Caco-2 (cell line): ENCODE results near the gene CREBL2. TPM values are rescaled to one million over a fixed set of nuclear protein-coding genes. Genes with fewer than 3 reads are reported as not detected.

Experiments used
- BruUV-seq: library from RNA; stranded (reverse); fragments of 400-500 nt; replicated peaks from 2 replicates; lab custom pipeline; 2021; lab: Mats Ljungman, UMichigan
- CTCF ChIA-PET: fragments of 300-600 bp; sonication (Branson Sonifier 250); formaldehyde crosslinking; loops from one replicate; lab custom pipeline; 2022; ENCODE audit warnings: antibody characterized with exemption; lab: Charles Lee
- POLR2A ChIA-PET: fragments of 300-600 bp; sonication (Branson Sonifier 250); formaldehyde crosslinking; loops from one replicate; lab custom pipeline; 2022; ENCODE audit warnings: antibody characterized with exemption; lab: Charles Lee
- DNase-seq, 2 experiments: peaks; one replicate each; pipeline versions ENCODE4 v3.0.0 to v3.0.0-alpha.2; 2020 to 2022
- H3K27me3 ChIP-seq: replicated peaks from 2 replicates; pipeline ENCODE4 v1.6.0; 2011; ENCODE audit warnings: low read length; ENCODE audit not compliant: control insufficient read depth, insufficient read depth
- H3K36me3 ChIP-seq: 2 replicates; pipeline ENCODE4 v1.5.1; 2011; ENCODE audit warnings: low read length; ENCODE audit not compliant: control insufficient read depth, insufficient read depth
- H3K4me1 ChIP-seq: fragments of 250-450 bp; sonication (Bioruptor Pico); 2 replicates; pipeline ENCODE4 v1.5.1; 2020; ENCODE audit warnings: mild to moderate bottlenecking
- H3K4me3 ChIP-seq: 2 replicates; pipeline ENCODE4 v1.5.1; 2011; ENCODE audit warnings: low read depth, mild to moderate bottlenecking, control low read depth, low read length
- H3K9me3 ChIP-seq: fragments of 250-450 bp; sonication (Bioruptor Pico); 2 replicates; pipeline ENCODE4 v1.5.1; 2020; ENCODE audit warnings: mild to moderate bottlenecking, moderate library complexity
- H3K27ac Mint-ChIP-seq: one replicate; pipeline ENCODE4 v1.8.0; 2022; ENCODE audit warnings: mixed read lengths; ENCODE audit not compliant: unreplicated experiment
- H3K27me3 Mint-ChIP-seq: one replicate; pipeline ENCODE4 v1.8.0; 2022; ENCODE audit warnings: mixed read lengths; ENCODE audit not compliant: insufficient read depth, unreplicated experiment
- H3K36me3 Mint-ChIP-seq: one replicate; pipeline ENCODE4 v1.8.0; 2022; ENCODE audit warnings: mild to moderate bottlenecking, mixed read lengths; ENCODE audit not compliant: insufficient read depth, unreplicated experiment
- H3K4me1 Mint-ChIP-seq: one replicate; pipeline ENCODE4 v1.8.0; 2022; ENCODE audit warnings: low read depth, mixed read lengths; ENCODE audit not compliant: unreplicated experiment
- H3K4me3 Mint-ChIP-seq: one replicate; pipeline ENCODE4 v1.8.0; 2022; ENCODE audit warnings: mild to moderate bottlenecking, moderate library complexity, mixed read lengths; ENCODE audit not compliant: unreplicated experiment
- H3K9me3 Mint-ChIP-seq: one replicate; pipeline ENCODE4 v1.8.0; 2022; ENCODE audit warnings: mixed read lengths; ENCODE audit not compliant: unreplicated experiment
- intact Hi-C: fragments of 100-400 bp; cut with micrococcal nuclease; formaldehyde crosslinking; loops from one replicate; pipeline ENCODE4 v1.10.0; 2022; ENCODE audit not compliant: unreplicated experiment
- total RNA-seq: library from RNA; stranded (reverse); gene quantifications from 2 replicates; pipeline ENCODE4 v1.2.3, GENCODE V29; 2022
- TF ChIP-seq, protein P1 (sequence below), 2 experiments: fragments of 200-600 bp in 1 of 2; IDR thresholded peaks; 1 replicate in 1 of 2; 2 replicates in 1 of 2; pipeline versions ENCODE4 v1.5.1 to v1.8.0; 2011 to 2022; ENCODE audit warnings: antibody characterized with exemption in 1 of 2, control low read depth in 1 of 2, inconsistent platforms in 1 of 2, low read depth in 1 of 2, low read length in 1 of 2, mild to moderate bottlenecking in 1 of 2, moderate library complexity in 1 of 2; ENCODE audit not compliant: insufficient read depth in 1 of 2, severe bottlenecking in 1 of 2, unreplicated experiment in 1 of 2

The CREBL2 gene
- total RNA-seq, 1 experiment from 2014 or later: 26.3 TPM

DNA sequence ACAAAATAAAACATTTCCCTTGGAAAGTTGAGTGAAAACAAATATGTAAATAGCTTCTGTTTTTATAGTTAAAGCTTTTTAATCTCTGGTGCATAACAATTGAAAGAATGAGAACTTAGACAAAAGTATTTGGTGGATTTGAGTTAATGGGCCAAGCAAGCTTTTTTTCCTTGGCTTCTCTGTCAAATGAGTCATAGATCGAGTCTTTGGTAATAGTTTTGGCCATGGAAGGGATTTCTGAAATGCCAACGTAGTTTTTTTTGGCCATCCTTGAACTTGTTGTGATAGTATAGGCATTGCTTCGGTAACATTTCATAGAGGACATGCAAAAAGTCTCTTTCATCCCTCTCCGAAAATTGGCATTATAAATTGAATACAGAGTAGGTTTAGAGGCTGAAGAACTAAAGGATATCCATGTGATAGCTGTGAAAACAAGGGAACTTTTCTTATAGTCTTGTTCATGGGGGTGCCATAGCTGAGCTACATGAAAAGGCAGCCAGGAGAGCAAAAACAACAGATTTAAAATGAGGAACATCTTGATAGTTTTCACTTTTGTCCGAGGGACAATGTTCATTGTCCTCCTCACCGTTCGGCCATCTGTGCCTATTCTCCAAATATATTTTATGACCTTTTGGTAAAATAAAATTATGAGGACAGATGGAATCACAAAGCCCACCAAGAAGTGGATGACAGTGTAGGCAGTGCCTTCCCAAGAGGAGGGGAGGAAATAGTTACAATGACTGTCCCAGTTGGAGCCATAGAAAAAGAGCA is 49.6 kb downstream of the CREBL2 start:
- no peaks in the 10 kb centered on the region for H3K27me3 ChIP-seq
- no peak overlapping the region for H3K4me3 ChIP-seq
- H3K36me3 ChIP-seq: no peaks in the 10 kb centered on the region
- H3K4me1 Mint-ChIP-seq: no peaks in the 10 kb centered on the region
- TF ChIP-seq, protein P1, sequence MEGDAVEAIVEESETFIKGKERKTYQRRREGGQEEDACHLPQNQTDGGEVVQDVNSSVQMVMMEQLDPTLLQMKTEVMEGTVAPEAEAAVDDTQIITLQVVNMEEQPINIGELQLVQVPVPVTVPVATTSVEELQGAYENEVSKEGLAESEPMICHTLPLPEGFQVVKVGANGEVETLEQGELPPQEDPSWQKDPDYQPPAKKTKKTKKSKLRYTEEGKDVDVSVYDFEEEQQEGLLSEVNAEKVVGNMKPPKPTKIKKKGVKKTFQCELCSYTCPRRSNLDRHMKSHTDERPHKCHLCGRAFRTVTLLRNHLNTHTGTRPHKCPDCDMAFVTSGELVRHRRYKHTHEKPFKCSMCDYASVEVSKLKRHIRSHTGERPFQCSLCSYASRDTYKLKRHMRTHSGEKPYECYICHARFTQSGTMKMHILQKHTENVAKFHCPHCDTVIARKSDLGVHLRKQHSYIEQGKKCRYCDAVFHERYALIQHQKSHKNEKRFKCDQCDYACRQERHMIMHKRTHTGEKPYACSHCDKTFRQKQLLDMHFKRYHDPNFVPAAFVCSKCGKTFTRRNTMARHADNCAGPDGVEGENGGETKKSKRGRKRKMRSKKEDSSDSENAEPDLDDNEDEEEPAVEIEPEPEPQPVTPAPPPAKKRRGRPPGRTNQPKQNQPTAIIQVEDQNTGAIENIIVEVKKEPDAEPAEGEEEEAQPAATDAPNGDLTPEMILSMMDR (IDR thresholded peaks at IDR 0.05; ENCODE audit: insufficient read depth in 1 of 2, low read depth in 1 of 2, low read length in 1 of 2, severe bottlenecking in 1 of 2, unreplicated experiment in 1 of 2): no peak
- ChIA-PET CTCF (no interaction called here), POLR2A (no interaction called here)
- no TSS peak for BruUV-seq
- no peak overlapping the region for H3K4me3 Mint-ChIP-seq
- H3K9me3 ChIP-seq: no peaks in the 10 kb centered on the region
- DNase-seq: no peak
- intact Hi-C loops: no loop called here
- no peaks in the 10 kb centered on the region for H3K36me3 Mint-ChIP-seq
- H3K27me3 Mint-ChIP-seq: no peaks in the 10 kb centered on the region
- no peak overlapping the region for H3K27ac Mint-ChIP-seq
- no peaks in the 10 kb centered on the region for H3K9me3 Mint-ChIP-seq
- no peaks in the 10 kb centered on the region for H3K4me1 ChIP-seq

GRCh38 chr12:12663644-12664294 is 52.1 kb downstream of the CREBL2 start:
- H3K36me3 ChIP-seq: no peaks in the 10 kb centered on the region
- Mint-ChIP-seq H3K4me3 (no peak overlapping the region), H3K27ac (no peak overlapping the region), H3K27me3 (no peaks in the 10 kb centered on the region), H3K9me3 (no peaks in the 10 kb centered on the region), H3K4me1 (peaks cover 6% of the 10 kb centered on the region), H3K36me3 (no peaks in the 10 kb centered on the region)
- peaks cover 3% of the 10 kb centered on the region; the same call in 1 of the 2 replicates for H3K4me1 ChIP-seq
- TF ChIP-seq, protein P1 (IDR thresholded peaks at IDR 0.05; ENCODE audit: insufficient read depth in 1 of 2, low read depth in 1 of 2, low read length in 1 of 2, severe bottlenecking in 1 of 2, unreplicated experiment in 1 of 2): no peak
- POLR2A ChIA-PET: no interaction called here
- DNase-seq: no peak
- H3K4me3 ChIP-seq: no peak overlapping the region
- intact Hi-C loops: no loop called here
- H3K9me3 ChIP-seq: no peaks in the 10 kb centered on the region
- no TSS peak for BruUV-seq
- CTCF ChIA-PET: no interaction called here
- H3K27me3 ChIP-seq: no peaks in the 10 kb centered on the region

DNA sequence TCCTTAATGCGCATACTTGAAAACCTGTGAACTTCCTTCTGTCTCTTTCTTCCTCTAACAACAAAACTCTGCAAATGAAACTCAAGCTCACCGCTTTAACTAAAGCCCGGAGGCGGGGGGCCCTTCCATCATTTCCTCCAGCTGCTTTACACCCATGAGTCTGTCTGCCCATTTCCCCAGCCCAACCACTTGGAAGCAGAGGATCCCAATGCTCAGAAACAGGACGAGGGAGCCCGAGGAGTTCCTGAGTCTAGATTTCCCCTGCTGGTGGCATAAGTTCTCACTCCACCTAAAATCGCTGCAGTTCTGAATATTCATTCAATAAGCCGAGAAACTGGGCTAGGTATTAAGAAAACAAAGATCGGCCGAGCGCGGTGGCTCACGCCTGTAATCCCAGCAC is 53.5 kb downstream of the CREBL2 start:
- CTCF ChIA-PET: no interaction called here
- Mint-ChIP-seq H3K4me1 (peaks cover 12% of the 10 kb centered on the region), H3K27me3 (no peaks in the 10 kb centered on the region), H3K4me3 (no peak overlapping the region), H3K27ac (no peak overlapping the region), H3K36me3 (no peaks in the 10 kb centered on the region), H3K9me3 (no peaks in the 10 kb centered on the region)
- no TSS peak for BruUV-seq
- DNase-seq: no peak
- TF ChIP-seq, protein P1 (IDR thresholded peaks at IDR 0.05; ENCODE audit: insufficient read depth in 1 of 2, low read depth in 1 of 2, low read length in 1 of 2, severe bottlenecking in 1 of 2, unreplicated experiment in 1 of 2): no peak
- Histone ChIP-seq H3K27me3 (no peaks in the 10 kb centered on the region), H3K9me3 (no peaks in the 10 kb centered on the region), H3K4me3 (no peak overlapping the region), H3K36me3 (no peaks in the 10 kb centered on the region), H3K4me1 (peaks cover 3% of the 10 kb centered on the region; the same call in 1 of the 2 replicates)
- intact Hi-C loops: no loop called here
- POLR2A ChIA-PET: no interaction called here
